Astrocyte of the cerebellum (primary cell): ENCODE measurements around the gene B9D1.

Experiments used
- DNase-seq: peaks from one replicate; pipeline ENCODE4 v3.0.0-alpha.2; 2011; ENCODE audit warnings: low read depth
- H3K4me3 ChIP-seq: 2 replicates; pipeline ENCODE4 v1.5.1; 2011; ENCODE audit warnings: mild to moderate bottlenecking, low read depth, low read length, moderate library complexity
- in situ Hi-C: cut with HindIII; loops from 2 replicates; pipeline ENCODE4 v1.10.0; 2017; ENCODE audit warnings: low sequenced_read_pairs
- TF ChIP-seq, protein P1 (sequence below): IDR thresholded peaks from 2 replicates; pipeline ENCODE4 v1.5.1; 2012; ENCODE audit warnings: low read length, low read depth, moderate library complexity, mild to moderate bottlenecking; ENCODE audit errors: missing control alignments

The B9D1 gene

GRCh38 chr17:19348806-19349205, 13.7 kb downstream of the B9D1 start:
- no peak overlapping the region for H3K4me3 ChIP-seq
- TF ChIP-seq, protein P1, sequence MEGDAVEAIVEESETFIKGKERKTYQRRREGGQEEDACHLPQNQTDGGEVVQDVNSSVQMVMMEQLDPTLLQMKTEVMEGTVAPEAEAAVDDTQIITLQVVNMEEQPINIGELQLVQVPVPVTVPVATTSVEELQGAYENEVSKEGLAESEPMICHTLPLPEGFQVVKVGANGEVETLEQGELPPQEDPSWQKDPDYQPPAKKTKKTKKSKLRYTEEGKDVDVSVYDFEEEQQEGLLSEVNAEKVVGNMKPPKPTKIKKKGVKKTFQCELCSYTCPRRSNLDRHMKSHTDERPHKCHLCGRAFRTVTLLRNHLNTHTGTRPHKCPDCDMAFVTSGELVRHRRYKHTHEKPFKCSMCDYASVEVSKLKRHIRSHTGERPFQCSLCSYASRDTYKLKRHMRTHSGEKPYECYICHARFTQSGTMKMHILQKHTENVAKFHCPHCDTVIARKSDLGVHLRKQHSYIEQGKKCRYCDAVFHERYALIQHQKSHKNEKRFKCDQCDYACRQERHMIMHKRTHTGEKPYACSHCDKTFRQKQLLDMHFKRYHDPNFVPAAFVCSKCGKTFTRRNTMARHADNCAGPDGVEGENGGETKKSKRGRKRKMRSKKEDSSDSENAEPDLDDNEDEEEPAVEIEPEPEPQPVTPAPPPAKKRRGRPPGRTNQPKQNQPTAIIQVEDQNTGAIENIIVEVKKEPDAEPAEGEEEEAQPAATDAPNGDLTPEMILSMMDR: no peak
- in situ Hi-C loops: no loop called here
- DNase-seq: no peak

DNA sequence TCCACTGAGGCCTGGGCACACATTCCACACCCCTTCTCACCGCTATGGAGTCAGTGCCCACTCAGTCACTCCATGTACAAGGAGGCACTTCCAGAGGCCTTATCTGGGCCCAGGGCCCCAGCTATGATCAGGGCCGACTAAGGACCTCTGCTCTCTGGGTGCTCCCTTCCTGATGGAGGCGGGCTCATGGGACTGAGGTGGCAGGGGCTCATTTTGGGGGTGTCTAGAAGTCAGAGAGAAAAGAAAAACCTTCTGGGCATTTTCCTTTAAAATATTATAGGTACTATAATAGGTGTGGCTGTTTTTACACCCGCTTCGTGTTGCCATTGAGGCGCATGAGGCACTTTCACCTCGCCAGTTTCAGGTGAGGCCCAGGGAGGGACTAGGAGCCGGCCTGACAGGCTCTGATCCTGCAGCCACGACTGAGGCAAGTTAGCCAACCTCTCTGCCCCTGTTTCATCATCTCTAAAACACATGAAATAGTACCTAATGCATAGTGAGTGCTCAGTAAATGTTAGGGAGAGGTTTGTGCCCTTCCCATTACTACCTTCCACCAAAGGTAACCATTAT, 14.4 kb downstream of the B9D1 start:
- H3K4me3 ChIP-seq: no peak overlapping the region
- DNase-seq: no peak
- in situ Hi-C loops: no loop called here
- TF ChIP-seq, protein P1: no peak

DNA sequence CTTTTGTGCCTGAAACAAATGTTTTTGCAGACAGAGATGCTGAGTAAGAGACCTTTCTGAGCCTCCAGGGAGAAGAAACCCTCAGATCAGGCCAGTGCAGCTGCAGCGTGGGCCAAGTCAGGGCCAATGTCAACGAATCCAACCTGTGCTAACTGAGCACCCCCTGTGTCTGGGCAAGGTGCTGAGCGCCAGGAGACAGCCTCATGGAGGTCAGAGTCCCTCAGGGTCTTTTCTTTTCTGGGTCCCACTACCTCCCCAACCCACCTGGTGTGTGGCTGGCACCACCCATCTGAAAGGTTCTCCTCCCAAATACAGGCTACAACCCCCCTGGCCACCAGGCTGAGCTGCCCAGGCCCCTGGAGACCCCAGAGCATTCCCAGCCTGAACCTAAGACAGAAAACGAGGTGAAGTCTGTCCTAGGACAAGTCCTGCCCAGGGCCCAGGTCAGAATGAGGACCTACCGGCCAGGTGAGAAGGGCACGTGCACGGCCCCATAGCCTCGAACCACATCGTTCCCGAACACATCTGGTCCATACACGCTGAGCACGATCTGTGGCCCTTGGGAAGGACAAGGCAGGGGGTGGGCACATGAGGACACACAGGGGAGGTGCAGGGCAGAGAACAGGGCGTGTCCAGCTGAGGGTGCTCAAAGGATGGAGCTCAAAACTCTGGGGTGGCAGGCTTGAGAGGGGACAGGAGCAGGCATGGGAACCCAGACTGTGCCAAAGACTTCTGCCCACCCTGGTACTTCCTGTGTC, 15.0 kb downstream of the B9D1 start:
- DNase-seq: no peak
- in situ Hi-C loops: no loop called here
- no peak overlapping the region for H3K4me3 ChIP-seq
- TF ChIP-seq, protein P1: no peak

GRCh38 chr17:19346351-19347255, 15.9 kb downstream of the B9D1 start:
- TF ChIP-seq, protein P1: no peak
- DNase-seq: peak; percentile 49
- in situ Hi-C loops: no loop called here
- no peak overlapping the region for H3K4me3 ChIP-seq

DNA sequence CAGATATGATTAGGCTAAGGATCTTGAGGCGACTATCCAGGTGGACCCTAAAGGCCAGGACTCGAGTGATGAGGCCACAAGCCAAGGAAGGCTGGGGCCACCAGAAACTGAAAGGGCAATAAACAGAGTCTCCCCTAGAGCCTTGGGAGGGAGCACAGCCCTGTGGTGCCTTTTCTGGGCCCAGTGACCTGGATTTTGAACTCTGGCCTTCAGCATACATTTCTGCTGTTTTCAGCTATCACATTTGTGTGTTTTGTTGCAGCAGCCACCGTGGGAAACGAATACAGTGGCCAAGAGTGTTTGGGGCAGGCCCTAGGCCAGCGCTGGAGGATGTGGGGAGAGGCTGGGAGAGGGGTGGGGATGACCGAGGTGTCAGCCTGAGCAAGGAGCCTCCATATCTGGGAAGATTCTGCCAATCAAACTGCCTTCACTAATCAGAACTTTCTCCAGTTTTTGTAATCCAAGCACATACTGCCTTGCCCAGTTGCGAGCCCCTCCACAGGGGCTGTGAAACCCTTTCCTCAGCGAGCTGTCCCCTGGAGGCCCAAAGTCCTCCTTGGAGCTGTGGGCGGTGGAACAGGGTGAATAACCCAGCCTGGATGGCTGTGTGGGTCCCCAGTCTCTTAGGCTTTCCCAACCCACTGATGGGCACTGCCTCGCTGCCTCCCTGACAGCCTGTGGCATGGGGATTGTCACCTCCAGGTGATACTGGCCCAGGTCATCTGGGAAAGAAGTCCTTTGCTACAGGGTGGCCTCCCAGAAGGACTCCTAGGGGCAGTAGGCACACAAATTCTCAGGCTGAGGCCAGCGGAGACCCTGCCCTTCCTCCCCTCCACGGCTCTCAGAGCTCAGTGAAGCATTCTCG, 16.8 kb downstream of the B9D1 start:
- TF ChIP-seq, protein P1: no peak
- DNase-seq: no peak
- no peak overlapping the region for H3K4me3 ChIP-seq
- in situ Hi-C loops: no loop called here

DNA sequence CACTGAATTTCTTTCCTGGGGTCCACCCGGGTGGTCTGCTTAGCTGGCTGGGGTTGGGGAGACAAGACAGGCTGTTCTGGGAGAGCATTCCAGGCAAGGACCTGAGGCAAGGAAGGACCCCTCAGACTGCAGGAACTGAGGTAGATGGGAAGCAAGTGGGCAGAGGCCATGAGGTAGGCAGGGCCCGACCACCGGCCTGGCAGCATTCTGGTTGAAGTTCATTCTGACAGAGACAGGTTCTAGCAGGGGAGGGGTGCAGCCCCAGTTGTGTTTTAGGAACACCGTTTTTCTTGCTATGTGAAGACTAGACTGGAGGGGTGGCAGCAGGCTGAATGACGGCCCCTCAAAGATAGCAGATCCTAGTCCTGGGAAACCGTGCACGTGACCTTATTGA, 17.5 kb downstream of the B9D1 start:
- no peak for DNase-seq
- H3K4me3 ChIP-seq: no peak overlapping the region
- TF ChIP-seq, protein P1: no peak
- in situ Hi-C loops: no loop called here
